Measurements from ENCODE around the gene SCG3.
"Not testable (repeated sequence)": the region's sequence is repeated elsewhere in the genome, so short reads cannot be mapped to it uniquely, and the experiment has no call there.

The SCG3 gene

DNA sequence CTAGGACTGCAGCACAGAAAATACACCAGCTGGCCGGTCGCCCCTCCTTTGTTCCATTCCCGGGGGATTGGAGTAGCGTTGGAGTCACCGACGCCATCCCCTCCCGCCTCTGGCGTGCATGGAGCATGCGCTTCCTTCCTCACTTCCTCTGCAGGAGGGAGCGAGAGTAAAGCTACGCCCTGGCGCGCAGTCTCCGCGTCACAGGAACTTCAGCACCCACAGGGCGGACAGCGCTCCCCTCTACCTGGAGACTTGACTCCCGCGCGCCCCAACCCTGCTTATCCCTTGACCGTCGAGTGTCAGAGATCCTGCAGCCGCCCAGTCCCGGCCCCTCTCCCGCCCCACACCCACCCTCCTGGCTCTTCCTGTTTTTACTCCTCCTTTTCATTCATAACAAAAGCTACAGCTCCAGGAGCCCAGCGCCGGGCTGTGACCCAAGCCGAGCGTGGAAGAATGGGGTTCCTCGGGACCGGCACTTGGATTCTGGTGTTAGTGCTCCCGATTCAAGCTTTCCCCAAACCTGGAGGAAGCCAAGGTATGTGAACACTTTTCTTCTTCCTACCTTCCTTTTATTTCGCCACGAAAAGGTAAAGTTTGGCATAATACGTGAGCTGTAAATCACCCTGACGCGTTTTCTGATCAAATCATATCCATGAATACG lies at the start of gene SCG3:
SCG3 (plus strand) TSS at position 201 of the 661 bp plus-strand sequence; CDS start at position 454, 253 bp downstream.
- peaks cover 51% of the 10 kb centered on the region for H3K27me3 Mint-ChIP-seq
- no peaks in the 10 kb centered on the region for H3K36me3 Mint-ChIP-seq (ENCODE audit: low read depth)
- no peak within 1 kb of the TSS for H3K27ac Mint-ChIP-seq
- peak; percentile 88 for ATAC-seq
- H3K4me3 Mint-ChIP-seq, result peak within 1 kb of the TSS; percentile 18
- peaks cover 2% of the 10 kb centered on the region for H3K4me1 Mint-ChIP-seq
- no peaks in the 10 kb centered on the region for H3K9me3 Mint-ChIP-seq
- DNase-seq, result peak; percentile 80

DNA sequence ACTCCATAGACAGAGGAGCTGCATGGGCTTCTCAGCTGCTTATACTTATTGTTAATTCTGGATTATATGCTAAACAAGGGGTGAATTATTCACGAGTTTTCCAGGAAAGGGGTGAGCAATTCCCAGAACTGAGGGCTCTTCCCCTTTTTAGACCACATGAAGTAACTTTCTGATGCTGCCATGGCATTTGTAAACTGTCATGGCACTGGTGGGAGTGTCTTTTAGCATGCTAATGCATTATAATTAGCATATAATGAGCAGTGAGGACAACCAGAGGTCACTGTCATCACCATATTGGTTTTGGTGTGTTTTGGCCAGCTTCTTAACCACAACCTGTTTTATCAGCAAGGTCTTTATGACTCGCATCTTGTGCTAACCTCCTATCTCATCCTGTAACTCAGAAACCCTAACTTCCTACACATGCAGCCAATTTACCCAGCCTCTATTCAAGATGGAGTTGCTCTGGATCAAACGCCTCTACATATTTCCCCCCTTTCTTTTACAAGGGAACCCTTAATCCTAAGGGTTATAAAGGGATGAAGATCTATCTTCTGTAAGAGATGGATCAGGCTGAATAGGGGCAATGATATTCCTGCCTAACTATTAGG lies 46.6 kb upstream of the SCG3 start:
- Mint-ChIP-seq H3K27me3 (peaks cover 3% of the 10 kb centered on the region), H3K4me3 (no peak overlapping the region)

DNA sequence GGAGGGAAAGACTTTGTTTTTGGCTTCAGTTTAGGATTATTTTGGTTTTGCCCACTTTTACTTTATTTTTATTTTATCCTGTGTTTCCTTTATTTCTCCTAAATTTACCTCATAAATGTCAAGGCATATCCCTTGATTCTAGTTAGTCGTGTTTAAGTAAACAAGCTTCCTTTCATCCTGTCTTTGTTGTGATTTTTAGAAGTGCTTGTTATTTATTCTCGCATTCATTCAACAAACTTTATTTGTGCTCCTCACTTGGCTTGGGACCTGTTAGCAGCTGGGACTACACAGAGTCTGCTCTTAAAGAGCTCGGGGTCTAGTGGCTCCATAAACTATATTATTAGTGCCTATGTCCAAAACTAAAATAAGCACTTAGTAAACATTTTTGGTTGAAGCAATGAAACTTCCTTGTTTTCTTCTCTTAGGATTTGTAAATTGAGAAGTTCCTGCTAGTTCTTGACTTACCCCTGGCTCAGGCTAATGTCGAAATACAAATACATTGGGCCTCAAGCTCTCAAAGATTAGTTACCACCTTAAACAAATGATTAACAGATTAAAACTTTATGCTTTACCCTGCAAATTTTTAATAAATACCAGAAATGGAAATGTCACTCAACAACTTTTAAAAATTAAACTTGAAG lies 39.7 kb upstream of the SCG3 start:
- ATAC-seq, result no peak
- Mint-ChIP-seq H3K4me3 (no peak overlapping the region), H3K9me3 (no peaks in the 10 kb centered on the region), H3K4me1 (no peaks in the 10 kb centered on the region), H3K27me3 (peaks cover 3% of the 10 kb centered on the region), H3K36me3 (ENCODE audit: low read depth) (no peaks in the 10 kb centered on the region), H3K27ac (no peak overlapping the region)
- DNase-seq, result no peak

More for the DNA sequence above, 46.6 kb upstream of the SCG3 start:
- Mint-ChIP-seq H3K36me3 (ENCODE audit: low read depth) (no peaks in the 10 kb centered on the region), H3K9me3 (no peaks in the 10 kb centered on the region), H3K4me1 (peaks cover 6% of the 10 kb centered on the region), H3K27ac (no peak overlapping the region)
- no peak for DNase-seq
- ATAC-seq, result peak; percentile 46

DNA sequence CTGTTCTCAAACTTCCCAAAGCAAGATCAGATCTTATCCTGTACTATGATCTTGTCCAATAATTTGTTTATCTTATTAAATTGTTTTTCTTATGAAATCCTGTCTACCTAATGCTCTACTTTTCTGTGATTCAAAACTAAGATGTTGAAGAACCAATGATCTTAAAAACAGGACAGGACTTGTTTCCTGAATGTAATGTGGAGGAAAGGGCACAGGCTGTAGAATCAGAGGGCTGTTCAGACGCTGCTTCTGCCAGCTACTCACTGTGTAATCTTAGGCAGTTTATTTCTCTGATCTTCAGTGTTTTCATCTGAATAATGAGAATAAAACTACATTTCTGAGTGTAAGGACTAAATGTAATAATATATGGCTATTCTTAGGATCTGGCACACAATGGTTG lies 38.6 kb upstream of the SCG3 start:
- Mint-ChIP-seq H3K4me3 (no peak overlapping the region), H3K36me3 (ENCODE audit: low read depth) (no peaks in the 10 kb centered on the region), H3K27ac (no peak overlapping the region), H3K9me3 (no peaks in the 10 kb centered on the region), H3K4me1 (no peaks in the 10 kb centered on the region), H3K27me3 (peaks cover 3% of the 10 kb centered on the region)
- DNase-seq (no peak), ATAC-seq (no peak)

DNA sequence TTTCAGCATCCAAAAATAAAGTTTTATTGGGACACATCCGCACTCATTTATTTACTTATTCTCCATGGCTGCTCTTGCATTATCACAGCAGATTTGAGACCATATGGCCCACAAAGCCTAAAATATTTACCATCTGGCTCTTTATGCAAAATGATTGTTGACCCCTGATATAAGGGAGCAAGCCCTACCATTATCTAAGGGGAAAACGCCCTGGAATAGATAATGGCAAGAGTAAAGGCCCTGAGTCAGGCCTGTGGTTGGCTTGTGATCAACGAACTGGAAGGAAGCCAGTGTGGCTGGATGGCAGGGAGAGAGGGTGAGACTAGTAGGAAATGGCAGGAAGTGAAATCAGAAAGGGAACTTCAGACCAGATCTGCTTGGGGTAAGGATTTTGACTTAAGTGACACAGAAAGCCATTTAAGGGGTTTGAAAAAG lies 34.2 kb upstream of the SCG3 start:
- Mint-ChIP-seq H3K9me3 (no peaks in the 10 kb centered on the region), H3K4me1 (no peaks in the 10 kb centered on the region), H3K27ac (no peak overlapping the region), H3K27me3 (no peaks in the 10 kb centered on the region), H3K36me3 (ENCODE audit: low read depth) (no peaks in the 10 kb centered on the region), H3K4me3 (no peak overlapping the region)
- no peak for ATAC-seq
- no peak for DNase-seq

DNA sequence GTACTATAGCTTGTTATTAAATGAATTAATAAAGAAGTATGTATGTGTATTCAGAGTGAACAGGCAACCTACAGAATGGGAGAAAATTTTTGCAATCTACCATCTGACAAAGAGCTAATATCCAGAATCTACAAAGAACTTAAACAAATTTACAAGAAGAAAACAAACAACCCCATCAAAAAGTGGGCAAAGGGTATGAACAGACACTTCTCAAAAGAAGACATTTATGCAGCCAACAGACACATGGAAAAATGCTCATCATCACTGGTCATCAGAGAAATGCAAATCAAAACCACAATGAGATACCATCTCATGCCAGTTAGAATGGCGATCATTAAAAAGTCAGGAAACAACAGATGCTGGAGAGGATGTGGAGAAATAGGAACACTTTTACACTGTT lies 33.2 kb upstream of the SCG3 start:
- H3K4me3 Mint-ChIP-seq; H3K27me3 Mint-ChIP-seq; H3K36me3 Mint-ChIP-seq (ENCODE audit: low read depth); H3K9me3 Mint-ChIP-seq; DNase-seq; H3K4me1 Mint-ChIP-seq; ATAC-seq; H3K27ac Mint-ChIP-seq: not testable (repeated sequence)

DNA sequence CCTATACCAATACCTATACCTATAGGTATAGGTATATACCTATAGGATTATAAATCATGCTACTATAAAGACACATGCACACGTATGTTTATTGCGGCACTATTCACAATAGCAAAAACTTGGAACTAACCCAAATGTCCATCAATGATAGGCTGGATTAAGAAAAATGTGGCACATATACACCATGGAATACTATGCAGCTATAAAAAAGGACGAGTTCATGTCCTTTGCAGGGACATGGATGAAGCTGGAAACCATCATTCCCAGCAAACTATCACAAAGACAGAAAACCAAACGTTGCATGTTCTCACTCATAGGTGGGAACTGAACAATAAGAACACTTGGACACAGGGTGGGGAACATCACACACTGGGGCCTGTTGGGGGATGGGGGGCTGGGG lies 32.7 kb upstream of the SCG3 start:
- not testable (repeated sequence) for ATAC-seq, H3K4me3 Mint-ChIP-seq

DNA sequence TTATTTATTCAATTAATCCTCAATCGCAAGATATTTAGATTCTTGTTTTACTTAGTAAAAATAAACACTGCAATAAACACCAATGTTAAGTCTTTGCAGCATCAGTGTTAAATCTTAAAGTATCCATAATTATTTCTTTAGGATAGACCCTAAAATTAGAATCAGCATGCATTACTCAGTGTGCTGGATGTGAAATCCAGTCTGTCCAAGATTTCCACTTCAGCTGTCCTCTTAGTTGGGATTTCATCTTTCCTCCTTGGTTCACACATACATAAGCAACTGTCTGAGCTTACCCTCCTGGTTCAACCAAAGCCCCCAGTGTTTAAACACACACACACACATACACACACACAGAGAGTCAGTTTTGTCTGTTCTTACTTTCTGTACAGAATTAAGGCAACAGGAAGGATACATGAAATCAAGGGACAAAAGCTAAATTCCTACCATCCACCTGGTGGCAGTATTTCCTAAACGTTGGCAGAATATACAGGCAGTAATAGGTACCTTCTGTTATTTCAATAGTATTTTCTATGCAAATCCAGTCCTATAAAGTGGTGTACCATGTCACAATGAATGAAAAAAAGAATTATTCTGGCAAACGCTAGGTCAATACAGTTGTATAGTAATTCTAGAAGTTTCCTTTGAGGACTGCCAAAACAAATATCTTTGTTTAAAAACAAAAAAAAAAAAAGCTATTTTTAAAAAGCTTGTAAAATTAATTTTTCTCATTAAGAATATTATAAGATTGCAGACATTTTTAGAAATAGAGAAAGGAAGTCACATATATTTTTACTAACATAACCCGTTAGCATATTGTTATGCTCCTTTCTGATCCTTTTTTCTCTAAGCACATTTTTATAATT lies 31.4 kb upstream of the SCG3 start:
- Mint-ChIP-seq H3K4me1 (no peaks in the 10 kb centered on the region), H3K9me3 (no peaks in the 10 kb centered on the region), H3K36me3 (ENCODE audit: low read depth) (no peaks in the 10 kb centered on the region), H3K4me3 (no peak overlapping the region), H3K27me3 (no peaks in the 10 kb centered on the region), H3K27ac (no peak overlapping the region)
- peak; percentile 14 for DNase-seq
- ATAC-seq, result peak; percentile 73

More for the DNA sequence above, 32.7 kb upstream of the SCG3 start:
- not testable (repeated sequence) for H3K9me3 Mint-ChIP-seq; H3K36me3 Mint-ChIP-seq (ENCODE audit: low read depth); H3K4me1 Mint-ChIP-seq; H3K27me3 Mint-ChIP-seq; DNase-seq; H3K27ac Mint-ChIP-seq

DNA sequence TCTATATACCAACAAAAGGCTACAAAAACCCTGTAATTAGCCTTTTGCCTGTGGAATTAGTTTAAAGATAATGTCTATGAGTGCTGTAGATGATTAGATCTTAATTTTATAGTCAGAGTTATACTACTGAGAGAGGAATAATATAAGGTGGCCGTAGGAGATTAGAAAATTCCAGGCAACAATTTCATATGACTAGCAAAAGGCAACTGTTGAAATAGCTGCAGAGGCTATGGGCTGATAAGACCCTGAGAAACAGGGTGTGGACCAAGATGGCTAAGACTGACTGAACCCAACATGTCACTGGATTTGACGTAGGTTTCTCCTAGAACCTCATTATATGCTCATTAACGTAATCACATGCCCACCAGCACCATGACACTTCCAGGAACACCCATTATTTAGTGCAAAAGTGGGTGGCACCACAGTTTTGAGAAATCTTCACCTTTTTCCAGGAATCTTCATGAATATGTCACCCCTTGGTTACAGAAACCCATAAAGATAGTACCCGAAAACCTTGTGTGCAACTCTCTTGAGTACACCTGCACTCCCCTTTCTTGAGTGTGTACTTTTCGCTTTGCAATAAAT lies 29.1 kb upstream of the SCG3 start:
- DNase-seq, result no peak
- ATAC-seq, result no peak
- Mint-ChIP-seq H3K4me1 (no peaks in the 10 kb centered on the region), H3K27me3 (no peaks in the 10 kb centered on the region), H3K9me3 (no peaks in the 10 kb centered on the region), H3K27ac (no peak overlapping the region), H3K36me3 (ENCODE audit: low read depth) (no peaks in the 10 kb centered on the region), H3K4me3 (no peak overlapping the region)

DNA sequence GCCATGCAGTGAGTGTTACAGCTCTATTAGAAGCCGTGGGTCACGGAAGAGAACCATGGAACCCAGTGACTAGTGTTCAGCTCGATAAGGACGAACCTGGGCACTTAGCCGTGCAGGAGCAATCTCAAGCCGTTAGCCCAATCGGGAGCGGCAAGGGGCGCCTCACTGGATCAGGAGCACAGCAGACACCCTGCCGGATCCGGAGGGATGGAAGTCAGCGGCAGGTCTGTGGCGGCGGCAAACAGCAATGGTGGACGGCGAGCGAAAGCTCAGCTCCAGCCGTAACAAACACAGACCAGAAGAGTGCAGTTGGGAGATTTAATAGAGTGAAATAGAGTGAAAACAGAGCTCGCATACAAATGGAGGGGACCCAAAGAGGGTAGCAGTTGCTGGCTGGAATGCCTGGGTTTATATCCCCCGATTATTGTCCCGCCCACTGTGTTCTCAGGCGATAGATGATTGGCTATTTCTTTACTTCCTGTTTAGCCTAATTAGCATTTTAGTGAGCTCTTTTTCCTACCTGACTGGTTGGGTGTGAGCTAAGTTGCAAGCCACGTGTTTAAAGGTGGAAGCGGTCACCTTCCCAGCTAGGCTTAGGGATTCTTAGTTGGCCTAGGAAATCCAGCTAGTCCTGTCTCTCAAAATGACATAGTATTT lies 25.8 kb upstream of the SCG3 start:
- not testable (repeated sequence) for DNase-seq; H3K27me3 Mint-ChIP-seq; H3K9me3 Mint-ChIP-seq; H3K4me3 Mint-ChIP-seq; ATAC-seq; H3K36me3 Mint-ChIP-seq (ENCODE audit: low read depth); H3K4me1 Mint-ChIP-seq; H3K27ac Mint-ChIP-seq

DNA sequence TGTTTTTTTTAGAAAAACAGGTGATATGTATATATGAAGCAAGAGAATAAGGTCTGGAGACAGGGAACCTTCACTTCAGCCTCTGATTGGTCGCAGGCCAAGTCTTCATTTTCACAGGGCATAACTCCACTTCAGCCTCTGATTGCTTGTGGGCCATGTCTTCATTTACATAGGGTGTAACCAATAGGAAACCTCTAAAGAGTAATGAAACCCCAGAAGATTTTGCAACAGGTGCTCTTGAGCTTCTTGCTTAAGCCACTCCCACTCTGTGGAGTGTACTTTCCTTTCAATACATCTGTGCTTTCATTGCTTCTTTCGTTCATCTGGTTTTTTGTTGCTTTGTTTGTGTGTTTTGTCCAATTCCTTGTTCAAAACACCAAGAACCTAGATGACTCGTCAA lies 22.6 kb upstream of the SCG3 start:
- no peaks in the 10 kb centered on the region for H3K4me1 Mint-ChIP-seq
- H3K36me3 Mint-ChIP-seq (ENCODE audit: low read depth), result no peaks in the 10 kb centered on the region
- H3K27me3 Mint-ChIP-seq, result no peaks in the 10 kb centered on the region
- no peak for ATAC-seq
- H3K27ac Mint-ChIP-seq, result no peak overlapping the region
- no peaks in the 10 kb centered on the region for H3K9me3 Mint-ChIP-seq
- DNase-seq, result no peak
- no peak overlapping the region for H3K4me3 Mint-ChIP-seq

DNA sequence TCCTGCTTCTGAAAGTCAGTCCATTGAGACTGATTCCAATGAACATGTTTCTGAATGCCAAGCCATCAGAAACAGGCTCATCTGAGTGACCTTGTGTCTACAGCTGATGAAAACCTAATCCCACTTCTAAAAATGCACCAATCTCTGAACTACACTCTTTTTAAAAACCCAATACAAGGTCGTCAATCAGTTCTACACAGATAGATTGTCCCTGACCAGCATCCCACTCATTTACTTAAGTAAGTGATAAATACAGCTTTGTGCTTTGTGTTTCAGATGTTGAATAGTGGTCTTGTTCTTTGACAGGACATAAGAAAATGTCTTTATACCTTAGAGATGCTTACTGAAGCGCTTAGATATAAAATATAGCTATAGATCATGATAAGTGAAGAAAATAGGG lies 20.2 kb upstream of the SCG3 start:
- Mint-ChIP-seq H3K27me3 (peaks cover 2% of the 10 kb centered on the region), H3K9me3 (no peaks in the 10 kb centered on the region), H3K4me1 (no peaks in the 10 kb centered on the region), H3K4me3 (no peak overlapping the region), H3K36me3 (ENCODE audit: low read depth) (no peaks in the 10 kb centered on the region), H3K27ac (no peak overlapping the region)
- no peak for ATAC-seq
- DNase-seq, result no peak

DNA sequence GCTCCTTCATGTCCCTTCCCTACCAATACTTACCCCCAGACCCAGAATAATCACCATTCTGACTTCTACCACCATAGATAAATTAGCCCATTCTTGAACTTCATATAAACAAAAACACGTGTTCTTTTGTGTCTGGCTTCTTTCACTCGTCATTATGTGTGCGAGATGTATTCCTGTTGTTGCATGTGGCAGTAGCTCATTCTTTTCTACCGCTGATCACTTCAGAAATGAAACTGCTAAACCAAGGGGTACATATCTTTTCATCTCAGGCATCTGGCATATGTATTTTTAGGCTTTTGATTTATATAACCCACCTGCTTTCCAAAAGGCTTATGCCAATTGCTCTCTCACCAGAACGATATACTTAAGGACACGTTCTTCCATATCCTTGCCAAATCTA lies 13.8 kb upstream of the SCG3 start:
- H3K4me1 Mint-ChIP-seq, result no peaks in the 10 kb centered on the region
- peaks cover 6% of the 10 kb centered on the region for H3K27me3 Mint-ChIP-seq
- H3K27ac Mint-ChIP-seq, result no peak overlapping the region
- no peaks in the 10 kb centered on the region for H3K9me3 Mint-ChIP-seq
- H3K36me3 Mint-ChIP-seq (ENCODE audit: low read depth), result no peaks in the 10 kb centered on the region
- ATAC-seq (no peak), DNase-seq (no peak)
- H3K4me3 Mint-ChIP-seq, result no peak overlapping the region

DNA sequence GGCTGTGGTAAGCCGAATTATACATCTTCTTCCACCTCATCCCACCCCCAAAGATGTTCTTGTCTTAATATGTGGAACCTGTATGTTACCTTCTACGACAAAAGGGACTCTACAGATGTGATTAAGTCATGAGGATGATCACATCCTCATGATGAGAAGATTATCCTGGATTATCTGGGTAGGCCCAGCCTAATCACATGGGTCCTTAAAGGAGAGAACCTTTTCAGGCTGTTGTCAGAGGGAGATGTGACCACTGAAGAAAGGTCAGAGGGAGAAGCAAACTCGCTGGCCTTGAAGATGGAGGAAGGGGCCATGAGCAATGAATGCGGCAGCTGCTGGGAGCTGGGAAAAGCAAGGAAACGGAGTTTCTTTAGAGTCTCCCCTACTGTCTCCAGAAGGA lies 12.9 kb upstream of the SCG3 start:
- DNase-seq (no peak), ATAC-seq (no peak)
- no peaks in the 10 kb centered on the region for H3K36me3 Mint-ChIP-seq (ENCODE audit: low read depth)
- H3K9me3 Mint-ChIP-seq, result no peaks in the 10 kb centered on the region
- no peak overlapping the region for H3K27ac Mint-ChIP-seq
- no peak overlapping the region for H3K4me3 Mint-ChIP-seq
- no peaks in the 10 kb centered on the region for H3K4me1 Mint-ChIP-seq
- H3K27me3 Mint-ChIP-seq, result peaks cover 6% of the 10 kb centered on the region
